Measurements from ENCODE around the gene PA2G4.

PA2G4 gene

GRCh38 chr12:56124133-56124532 lies 19.8 kb downstream of the PA2G4 start:
- Histone ChIP-seq H3K27me3 (ENCODE audit: low read depth, low read length) (no peaks in the 10 kb centered on the region), H3K9me3 (ENCODE audit: insufficient read depth, low read length) (no peaks in the 10 kb centered on the region), H3K4me1 (ENCODE audit: low read length) (peaks cover 33% of the 10 kb centered on the region), H3K4me3 (ENCODE audit: low read length) (no peak overlapping the region), H3K36me3 (replicated peaks; ENCODE audit: low read depth, low read length) (peaks cover 5% of the 10 kb centered on the region), H3K9ac (ENCODE audit: low read length) (no peak overlapping the region), H3K4me2 (ENCODE audit: low read length) (no peak overlapping the region), H4K20me1 (ENCODE audit: insufficient read depth, low read length) (no peaks in the 10 kb centered on the region), H3K79me2 (ENCODE audit: low read length) (peaks cover 12% of the 10 kb centered on the region), H3K27ac (ENCODE audit: low read length) (no peak overlapping the region), H2AFZ (ENCODE audit: low read depth, low read length) (no peak overlapping the region)
- TF ChIP-seq EZH2phosphoT487 (IDR thresholded peaks at IDR 0.05; ENCODE audit: low read depth) (no peak), CTCF (IDR thresholded peaks at IDR 0.05; ENCODE audit: low read depth, low read length) (no peak)

GRCh38 chr12:56126732-56127239 lies 22.4 kb downstream of the PA2G4 start:
- H3K9ac ChIP-seq (ENCODE audit: low read length): peak overlapping the region; percentile 74
- H3K79me2 ChIP-seq (ENCODE audit: low read length): peaks cover 11% of the 10 kb centered on the region
- no peaks in the 10 kb centered on the region for H4K20me1 ChIP-seq (ENCODE audit: insufficient read depth, low read length)
- no peak overlapping the region for H2AFZ ChIP-seq (ENCODE audit: low read depth, low read length)
- peak overlapping the region; percentile 97 for H3K27ac ChIP-seq (ENCODE audit: low read length)
- no peaks in the 10 kb centered on the region for H3K9me3 ChIP-seq (ENCODE audit: insufficient read depth, low read length)
- TF ChIP-seq EZH2phosphoT487 (IDR thresholded peaks at IDR 0.05; ENCODE audit: low read depth): no peak
- no peak for TF ChIP-seq CTCF (IDR thresholded peaks at IDR 0.05; ENCODE audit: low read depth, low read length)
- H3K36me3 ChIP-seq (replicated peaks; ENCODE audit: low read depth, low read length): peaks cover 17% of the 10 kb centered on the region
- H3K4me2 ChIP-seq (ENCODE audit: low read length): peak overlapping the region; percentile 96
- peaks cover 29% of the 10 kb centered on the region for H3K4me1 ChIP-seq (ENCODE audit: low read length)
- no peaks in the 10 kb centered on the region for H3K27me3 ChIP-seq (ENCODE audit: low read depth, low read length)
- H3K4me3 ChIP-seq (ENCODE audit: low read length): peak overlapping the region; percentile 77

GRCh38 chr12:56127485-56127887 lies 23.1 kb downstream of the PA2G4 start:
- Histone ChIP-seq H2AFZ (ENCODE audit: low read depth, low read length) (no peak overlapping the region; the same call in 1 of the 2 replicates), H3K36me3 (replicated peaks; ENCODE audit: low read depth, low read length) (peaks cover 23% of the 10 kb centered on the region), H3K9me3 (ENCODE audit: insufficient read depth, low read length) (no peaks in the 10 kb centered on the region), H3K4me1 (ENCODE audit: low read length) (peaks cover 29% of the 10 kb centered on the region), H3K9ac (ENCODE audit: low read length) (peak overlapping the region; percentile 74), H3K4me3 (ENCODE audit: low read length) (peak overlapping the region; percentile 77), H3K79me2 (ENCODE audit: low read length) (peaks cover 11% of the 10 kb centered on the region), H3K4me2 (ENCODE audit: low read length) (peak overlapping the region; percentile 96), H3K27ac (ENCODE audit: low read length) (peak overlapping the region; percentile 97), H4K20me1 (ENCODE audit: insufficient read depth, low read length) (no peaks in the 10 kb centered on the region), H3K27me3 (ENCODE audit: low read depth, low read length) (no peaks in the 10 kb centered on the region)
- TF ChIP-seq CTCF (IDR thresholded peaks at IDR 0.05; ENCODE audit: low read depth, low read length) (no peak), EZH2phosphoT487 (IDR thresholded peaks at IDR 0.05; ENCODE audit: low read depth) (no peak)

DNA sequence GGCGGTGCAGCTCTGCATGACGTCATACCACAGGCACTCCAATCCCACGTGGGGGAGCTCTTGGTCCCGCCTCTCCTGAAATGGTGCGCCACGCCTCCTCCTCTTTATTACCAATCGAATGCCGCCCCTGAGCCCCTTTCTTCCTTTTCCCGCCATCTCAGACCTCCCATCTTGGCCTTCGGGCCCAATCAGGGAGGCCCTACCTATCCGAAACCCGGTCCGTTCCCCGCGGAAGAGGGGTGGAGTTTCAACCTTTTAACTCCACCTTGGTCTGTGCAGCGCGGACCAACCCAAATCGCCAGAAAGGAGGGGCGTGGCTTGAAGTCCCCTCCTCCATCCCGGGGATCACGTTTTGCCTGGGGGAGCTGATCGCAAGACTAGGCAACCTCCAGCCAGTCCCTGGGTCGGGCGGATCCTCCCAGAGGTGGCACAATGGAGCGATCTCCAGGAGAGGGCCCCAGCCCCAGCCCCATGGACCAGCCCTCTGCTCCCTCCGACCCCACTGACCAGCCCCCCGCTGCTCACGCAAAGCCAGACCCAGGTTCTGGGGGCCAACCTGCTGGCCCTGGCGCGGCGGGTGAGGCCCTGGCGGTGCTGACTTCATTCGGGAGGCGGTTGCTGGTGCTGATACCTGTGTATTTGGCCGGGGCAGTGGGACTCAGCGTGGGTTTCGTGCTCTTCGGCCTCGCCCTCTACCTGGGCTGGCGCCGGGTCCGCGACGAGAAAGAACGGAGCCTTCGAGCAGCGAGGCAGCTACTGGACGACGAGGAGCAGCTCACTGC lies 23.7 kb downstream of the PA2G4 start, which contains the start of gene ESYT1:
Gene ESYT1 (plus strand): TSS at position 380 of the 782 bp plus-strand sequence. CDS start 53 bp downstream, at position 433.
- Histone ChIP-seq H3K4me1 (ENCODE audit: low read length) (peaks cover 29% of the 10 kb centered on the region), H3K4me3 (ENCODE audit: low read length) (peak within 1 kb of the TSS; percentile 97), H4K20me1 (ENCODE audit: insufficient read depth, low read length) (no peaks in the 10 kb centered on the region), H3K36me3 (replicated peaks; ENCODE audit: low read depth, low read length) (peaks cover 24% of the 10 kb centered on the region), H3K9me3 (ENCODE audit: insufficient read depth, low read length) (no peaks in the 10 kb centered on the region), H3K4me2 (ENCODE audit: low read length) (peak within 1 kb of the TSS; percentile 96), H2AFZ (ENCODE audit: low read depth, low read length) (peak within 1 kb of the TSS; percentile 49; the same call in 1 of the 2 replicates), H3K27ac (ENCODE audit: low read length) (peak within 1 kb of the TSS; percentile 97), H3K27me3 (ENCODE audit: low read depth, low read length) (no peaks in the 10 kb centered on the region), H3K79me2 (ENCODE audit: low read length) (peaks cover 11% of the 10 kb centered on the region), H3K9ac (ENCODE audit: low read length) (peak within 1 kb of the TSS; percentile 94)
- TF ChIP-seq CTCF (IDR thresholded peaks at IDR 0.05; ENCODE audit: low read depth, low read length) (no peak), EZH2phosphoT487 (IDR thresholded peaks at IDR 0.05; ENCODE audit: low read depth) (no peak)

Data from OCI-LY3 (cell line).